SK-N-SH treated with all-trans-retinoic acid at 6 μM for 48 hours (cell line): Measurements from ENCODE around the gene DIAPH1.

Experiments
- ATAC-seq: fragments of 200-7000 bp; cut with Tn5 transposase; 3 replicates; pipeline ENCODE4 v1.9.1; 2020; ENCODE audit warnings: mild to moderate bottlenecking, moderate library complexity
- ARNTL ChIP-seq: fragments of 450-650 bp; formaldehyde crosslinking; IDR thresholded peaks from 2 replicates; pipeline ENCODE4 v1.5.0; 2020; ENCODE audit warnings: low read depth, mild to moderate bottlenecking, moderate library complexity, borderline replicate concordance
- BACH2 ChIP-seq: fragments of 250-450 bp; sonication (Bioruptor Pico); IDR thresholded peaks from 2 replicates; pipeline ENCODE4 v1.9.0; 2021; ENCODE audit warnings: mild to moderate bottlenecking, borderline replicate concordance
- CREB5 ChIP-seq: fragments of 250-450 bp; sonication (Bioruptor Pico); IDR thresholded peaks from 2 replicates; pipeline ENCODE4 v1.5.1; 2020; ENCODE audit warnings: low read depth, mild to moderate bottlenecking, moderate library complexity
- CSDC2 ChIP-seq: fragments of 250-450 bp; sonication (Bioruptor Pico); IDR thresholded peaks from 2 replicates; pipeline ENCODE4 v1.5.0; 2020; ENCODE audit warnings: mild to moderate bottlenecking, moderate library complexity
- CSRNP3 ChIP-seq: fragments of 250-450 bp; sonication (Bioruptor Pico); IDR thresholded peaks from 2 replicates; pipeline ENCODE4 v1.5.1; 2021; ENCODE audit warnings: mild to moderate bottlenecking, moderate library complexity
- ESRRG ChIP-seq: fragments of 250-450 bp; sonication (Bioruptor Pico); IDR thresholded peaks from 2 replicates; pipeline ENCODE4 v1.6.1; 2021; ENCODE audit warnings: mild to moderate bottlenecking
- ISL1 ChIP-seq: fragments of 250-450 bp; sonication (Bioruptor Pico); IDR thresholded peaks from 2 replicates; pipeline ENCODE4 v2.1.2; 2022; ENCODE audit warnings: mild to moderate bottlenecking, moderate library complexity
- OSR1 ChIP-seq: fragments of 250-450 bp; sonication (Bioruptor Pico); IDR thresholded peaks from 2 replicates; pipeline ENCODE4 v1.8.0; 2022; ENCODE audit warnings: moderate library complexity, mild to moderate bottlenecking, inconsistent platforms
- PPARA ChIP-seq: fragments of 250-450 bp; sonication (Bioruptor Pico); IDR thresholded peaks from 2 replicates; pipeline ENCODE4 v1.5.0; 2020; ENCODE audit warnings: mild to moderate bottlenecking, borderline replicate concordance
- RARB ChIP-seq: fragments of 250-450 bp; sonication (Bioruptor Pico); IDR thresholded peaks from 2 replicates; pipeline ENCODE4 v1.8.0; 2021; ENCODE audit warnings: mild to moderate bottlenecking, moderate library complexity
- TCF4 ChIP-seq: fragments of 250-450 bp; sonication (Bioruptor Pico); IDR thresholded peaks from 2 replicates; pipeline ENCODE4 v1.8.0; 2021; ENCODE audit warnings: mild to moderate bottlenecking, moderate library complexity, borderline replicate concordance
- TSHZ2 ChIP-seq: fragments of 250-450 bp; sonication (Bioruptor Pico); IDR thresholded peaks from 2 replicates; pipeline ENCODE4 v1.5.0; 2020; ENCODE audit warnings: mild to moderate bottlenecking, moderate library complexity
- ZC3H10 ChIP-seq: fragments of 250-450 bp; sonication (Bioruptor Pico); IDR thresholded peaks from 2 replicates; pipeline ENCODE4 v1.5.1; 2021; ENCODE audit warnings: mild to moderate bottlenecking, moderate library complexity
- ZFP3 ChIP-seq: fragments of 250-450 bp; sonication (Bioruptor Pico); IDR thresholded peaks from 2 replicates; pipeline ENCODE4 v1.5.0; 2020; ENCODE audit warnings: mild to moderate bottlenecking, moderate library complexity
- ZFP30 ChIP-seq: fragments of 450-650 bp; formaldehyde crosslinking; IDR thresholded peaks from 2 replicates; pipeline ENCODE4 v1.5.0; 2022; ENCODE audit warnings: mild to moderate bottlenecking, moderate library complexity
- ZNF70 ChIP-seq: fragments of 450-650 bp; formaldehyde crosslinking; IDR thresholded peaks from 2 replicates; pipeline ENCODE4 v1.5.0; 2020; ENCODE audit warnings: mild to moderate bottlenecking, moderate library complexity
- ZNF8 ChIP-seq: fragments of 450-650 bp; formaldehyde crosslinking; IDR thresholded peaks from 2 replicates; pipeline ENCODE4 v1.5.0; 2020; ENCODE audit warnings: mild to moderate bottlenecking, moderate library complexity

DIAPH1 gene

GRCh38 chr5:141529873-141530272, 88.9 kb downstream of the DIAPH1 start:
- TF ChIP-seq CSRNP3 (CRISPR knock-in tag) = no peak
- no peak for ATAC-seq

GRCh38 chr5:141529002-141529401, 89.8 kb downstream of the DIAPH1 start:
- TF ChIP-seq CREB5 (CRISPR knock-in tag) = no peak
- TF ChIP-seq ISL1 (CRISPR knock-in tag) = 0 out of 2 replicates have a peak, but pooled peaks have one; percentile 19
- TF ChIP-seq ARNTL (CRISPR knock-in tag) = no peak
- TF ChIP-seq CSDC2 (CRISPR knock-in tag) = no peak
- ATAC-seq = peak; percentile 64

GRCh38 chr5:141528291-141528984, 90.4 kb downstream of the DIAPH1 start:
- TF ChIP-seq ZFP3 (CRISPR knock-in tag) (no peak), BACH2 (no peak), ZNF70 (CRISPR knock-in tag) (no peak), CREB5 (CRISPR knock-in tag) (no peak), ARNTL (CRISPR knock-in tag) (no peak)
- no peak for ATAC-seq

GRCh38 chr5:141527426-141527825, 91.4 kb downstream of the DIAPH1 start:
- ATAC-seq = no peak
- no peak for TF ChIP-seq TSHZ2 (CRISPR knock-in tag)
- TF ChIP-seq ZNF8 (CRISPR knock-in tag) = no peak
- TF ChIP-seq ARNTL (CRISPR knock-in tag) = no peak
- no peak for TF ChIP-seq CSDC2 (CRISPR knock-in tag)
- TF ChIP-seq CSRNP3 (CRISPR knock-in tag) = no peak
- TF ChIP-seq OSR1 (CRISPR knock-in tag) = no peak
- no peak for TF ChIP-seq ZC3H10 (CRISPR knock-in tag)
- no peak for TF ChIP-seq ZFP30 (CRISPR knock-in tag)
- no peak for TF ChIP-seq TCF4
- TF ChIP-seq BACH2 = no peak
- no peak for TF ChIP-seq ESRRG (CRISPR knock-in tag)
- no peak for TF ChIP-seq PPARA (CRISPR knock-in tag)
- no peak for TF ChIP-seq RARB (CRISPR knock-in tag)
- no peak for TF ChIP-seq ISL1 (CRISPR knock-in tag)
- no peak for TF ChIP-seq CREB5 (CRISPR knock-in tag)
- TF ChIP-seq, all 23 proteins: peak for 0
